HG02798 (cell line): ENCODE results near the gene HOXB2.

Experiments used
- ATAC-seq: cut with Tn5 transposase; IDR thresholded peaks from one replicate; pipeline ENCODE4 v1.9.1; 2021; ENCODE audit warnings: mild to moderate bottlenecking; ENCODE audit not compliant: unreplicated experiment, poor library complexity

The HOXB2 gene

DNA sequence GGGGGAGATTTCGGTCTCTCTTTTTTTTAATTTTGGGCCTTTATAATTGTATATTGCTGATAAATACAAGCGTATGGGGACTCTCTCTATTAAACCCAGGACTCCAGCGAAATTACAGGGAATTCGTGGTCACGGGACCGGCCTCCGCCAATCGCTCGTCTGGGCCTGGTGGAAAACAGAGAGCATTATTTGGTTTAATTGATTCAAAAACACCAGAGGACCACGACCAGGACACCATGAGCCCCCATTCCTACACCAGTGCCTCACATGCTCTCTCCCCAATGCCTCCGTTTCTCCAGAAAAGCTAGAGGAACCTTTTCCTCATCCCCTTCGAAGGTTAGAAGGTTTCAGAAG, at the start of gene HOXB2:
TSS of gene HOXB2 (minus strand) at position 88 of the 354 bp plus-strand sequence. CDS start 198 bp downstream, outside the sequence.
- no peak for ATAC-seq

DNA sequence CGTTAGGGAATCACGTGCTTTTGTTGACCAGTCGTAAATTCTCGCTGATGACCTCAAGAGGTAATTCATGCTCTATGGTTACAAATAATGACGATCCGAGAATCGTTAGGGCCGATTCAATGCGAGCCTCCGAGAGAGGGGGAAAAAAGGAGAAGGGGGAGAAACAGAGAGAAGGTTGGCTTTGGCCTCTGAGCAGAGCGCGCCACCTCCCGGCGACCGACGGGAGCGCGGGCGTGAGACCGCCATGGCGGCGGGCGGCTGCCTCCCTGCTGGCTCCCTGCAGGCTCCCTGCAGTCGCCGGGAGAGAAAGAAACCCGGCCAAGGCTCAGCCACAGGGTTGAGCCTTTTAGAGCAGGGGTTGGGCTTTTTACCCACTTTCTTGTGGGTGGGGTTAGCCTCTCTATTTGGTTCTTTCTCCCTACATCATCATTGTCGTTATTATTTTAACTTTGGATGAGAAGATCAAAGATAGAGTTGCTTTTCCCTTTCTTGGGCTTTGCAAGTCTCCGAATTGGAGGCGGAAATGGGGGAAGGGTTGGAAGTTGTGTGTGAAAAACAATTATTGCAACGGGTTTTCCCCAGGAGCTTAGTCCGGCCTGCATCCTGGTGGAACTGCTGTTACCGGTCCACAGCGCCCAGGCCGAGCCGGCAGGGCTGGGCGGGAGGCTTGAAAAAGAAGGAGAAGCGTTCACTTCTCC, 49.1 kb upstream of the HOXB2 start:
- peak; percentile 54 for ATAC-seq

DNA sequence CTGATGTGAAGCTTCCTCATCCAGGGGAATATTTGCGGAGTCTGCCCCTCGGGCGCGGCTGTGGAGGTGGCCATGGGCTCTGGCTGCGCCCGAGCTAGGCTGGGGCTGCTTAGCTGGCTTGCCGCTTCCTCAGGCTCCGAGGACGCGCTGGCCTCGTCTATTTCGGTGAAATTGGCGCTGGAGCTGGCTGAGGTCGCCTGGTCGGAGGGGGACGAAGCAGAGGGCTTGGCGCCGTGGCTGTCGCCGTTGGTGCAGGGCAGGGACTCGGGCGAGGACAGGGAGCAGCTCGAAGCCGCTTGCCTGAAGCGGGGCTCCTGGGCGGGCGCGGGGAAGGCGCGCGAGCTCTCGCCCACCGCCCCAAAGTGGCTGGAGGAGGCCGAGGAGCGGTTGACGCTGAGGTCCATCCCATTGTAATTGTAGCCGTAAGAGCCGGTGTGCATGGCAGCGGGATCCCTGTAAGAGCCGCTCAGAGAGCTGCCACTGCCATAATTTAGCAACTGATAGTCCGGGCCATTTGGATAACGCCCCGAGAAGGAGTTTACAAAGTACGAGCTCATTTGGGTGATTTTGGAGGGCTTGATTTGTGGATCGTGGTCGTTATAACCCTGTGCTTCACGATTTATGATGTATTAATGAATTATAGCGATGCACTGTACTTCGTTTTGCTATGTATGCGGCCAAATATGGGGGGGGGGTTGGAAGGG, 48.4 kb upstream of the HOXB2 start, which contains the start of gene HOXB5:
TSS of gene HOXB5 (minus strand) at position 654 of the 704 bp plus-strand sequence. CDS start at position 557, 97 bp downstream.
- no peak for ATAC-seq

DNA sequence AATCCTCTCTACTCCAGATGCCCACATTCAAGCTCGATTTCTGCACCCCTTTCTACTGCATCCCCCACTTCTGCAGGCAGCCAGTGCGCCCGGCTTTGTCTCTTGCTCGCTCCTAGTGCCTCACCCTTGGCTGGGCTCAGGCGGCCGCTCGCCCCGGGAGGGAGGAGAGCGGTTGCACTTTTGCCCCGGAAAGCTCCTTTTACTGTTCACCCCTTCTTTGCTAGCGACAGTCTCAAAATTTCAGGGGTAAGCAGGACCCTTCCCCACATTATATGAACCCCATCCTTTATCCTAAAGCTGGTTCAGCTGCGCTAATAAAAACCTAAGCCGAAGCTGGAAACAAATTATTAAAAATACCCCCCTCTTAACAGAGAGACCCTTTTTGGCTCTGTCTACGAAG, 47.7 kb upstream of the HOXB2 start:
- no peak for ATAC-seq

DNA sequence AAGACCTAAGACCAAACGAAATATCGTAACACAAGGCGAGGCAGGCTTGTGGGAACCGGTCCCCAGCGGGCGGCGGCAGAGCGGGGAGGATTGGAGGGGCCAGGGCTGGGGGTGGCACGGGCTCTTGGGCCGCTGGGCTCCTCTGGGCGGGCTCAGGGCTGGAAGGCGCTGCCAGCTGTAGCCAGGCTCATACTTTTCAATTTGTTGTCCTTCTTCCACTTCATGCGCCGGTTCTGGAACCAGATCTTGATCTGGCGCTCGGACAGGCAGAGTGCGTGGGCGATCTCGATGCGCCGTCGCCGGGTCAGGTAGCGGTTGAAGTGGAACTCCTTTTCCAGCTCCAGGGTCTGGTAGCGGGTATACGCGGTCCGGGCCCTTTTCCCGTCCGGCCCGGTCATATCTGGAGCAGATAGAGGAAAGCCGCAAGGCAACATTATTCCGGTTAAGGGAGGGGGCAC, 47.2 kb upstream of the HOXB2 start:
- ATAC-seq: no peak

DNA sequence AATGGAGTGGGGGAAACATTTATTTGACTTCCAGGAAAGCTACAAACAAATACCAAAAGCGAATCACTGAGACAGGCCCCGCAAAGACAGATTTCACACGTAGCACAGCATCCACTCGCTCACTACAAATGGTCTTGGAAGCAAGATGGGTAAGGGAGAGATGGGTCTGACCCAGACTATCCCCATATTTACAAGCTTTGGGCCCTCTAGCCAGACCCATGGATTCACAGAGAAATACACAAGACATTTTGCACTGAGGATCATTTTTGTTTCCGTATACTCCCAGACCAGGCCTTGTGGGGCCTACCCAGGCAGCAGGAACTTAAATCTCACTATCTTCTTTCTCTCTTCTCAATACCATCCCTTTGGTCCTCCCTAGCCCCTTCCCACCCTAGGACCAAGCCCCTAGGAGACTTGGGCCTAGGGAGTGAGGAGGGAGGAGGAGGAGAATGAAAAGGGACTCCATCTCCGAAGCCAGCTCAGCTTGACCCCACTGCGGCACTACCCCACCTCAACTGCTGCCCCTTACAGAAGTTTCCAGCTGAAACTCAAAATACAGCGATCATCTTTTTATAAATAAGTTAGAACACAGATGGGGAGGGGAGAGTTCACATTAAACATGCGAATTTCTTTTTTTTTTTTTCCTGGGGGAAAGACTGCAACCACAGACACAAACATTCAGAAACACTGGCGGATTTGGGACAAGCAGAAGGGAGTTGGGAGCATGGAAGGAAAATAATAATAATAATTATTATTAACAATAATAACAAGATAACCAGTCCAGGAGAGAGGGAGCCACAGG, 46.5 kb upstream of the HOXB2 start:
- ATAC-seq: no peak

DNA sequence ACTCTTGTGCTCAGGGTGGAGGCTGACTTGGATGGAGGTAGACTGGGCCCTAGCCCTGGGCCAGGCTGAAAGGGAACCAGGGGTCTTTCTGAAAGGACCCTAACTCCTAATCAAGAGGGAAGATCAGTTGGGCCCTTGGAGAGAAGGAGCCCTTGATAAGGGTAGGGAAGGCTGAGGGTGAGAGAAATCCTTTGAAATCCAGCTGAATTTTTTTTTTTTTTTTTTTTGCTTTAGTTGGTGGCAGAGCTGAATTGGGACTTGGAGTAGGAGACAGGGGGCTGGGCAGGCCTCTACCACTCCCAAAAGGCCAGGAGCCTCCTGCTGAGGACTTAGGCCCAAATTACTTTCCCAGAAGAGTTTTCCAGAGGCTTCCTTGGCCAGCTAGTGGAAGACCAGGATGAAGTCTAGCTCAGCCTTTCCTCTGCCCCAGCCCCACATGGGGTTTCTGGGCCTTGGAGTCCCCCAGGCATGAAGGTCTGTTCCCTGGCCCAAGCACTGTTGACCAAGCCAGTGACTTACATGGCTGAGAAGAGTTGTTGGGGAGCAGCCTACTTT, 45.8 kb upstream of the HOXB2 start:
- ATAC-seq: no peak

DNA sequence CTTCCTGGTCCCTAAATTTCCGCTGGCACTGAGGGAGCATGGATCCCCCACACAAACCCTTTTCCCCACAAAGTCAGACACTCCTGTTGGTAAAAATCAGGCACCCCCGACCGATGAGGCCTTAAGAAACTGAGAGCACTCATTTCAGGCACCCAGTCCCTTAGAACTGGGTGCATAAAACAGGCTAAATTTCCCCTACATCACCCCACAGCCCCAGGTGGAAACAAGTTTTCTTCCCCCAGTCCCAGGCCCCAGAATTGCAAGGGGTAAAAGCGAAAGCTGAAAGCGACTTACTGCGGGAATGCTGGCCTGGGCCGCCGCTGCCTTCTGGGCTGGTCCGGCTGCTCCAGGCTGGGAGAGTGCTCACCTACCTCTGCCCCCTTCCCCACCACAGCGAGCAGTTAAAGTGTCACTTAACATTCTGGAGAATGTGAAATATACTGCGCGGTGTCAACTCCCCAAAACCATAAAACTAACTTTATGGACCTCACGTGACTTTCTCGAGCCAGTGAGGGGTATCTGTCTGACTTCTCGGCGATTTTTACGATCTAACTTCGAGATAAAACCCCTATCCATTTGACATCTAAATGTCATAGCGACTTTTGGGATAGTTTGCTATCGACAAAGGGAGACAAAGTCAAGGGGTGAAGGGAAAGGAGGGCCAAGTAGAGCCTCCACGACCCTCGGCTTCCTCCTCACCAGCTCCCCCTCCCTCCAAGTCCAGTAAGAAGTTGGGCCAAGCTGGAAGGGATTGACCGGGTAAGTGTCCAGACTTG, 45.1 kb upstream of the HOXB2 start, which contains the start of gene HOXB3:
TSS of gene HOXB3 (minus strand) at position 411 of the 776 bp plus-strand sequence. CDS start 37,767 bp downstream, outside the sequence.
- no peak for ATAC-seq

DNA sequence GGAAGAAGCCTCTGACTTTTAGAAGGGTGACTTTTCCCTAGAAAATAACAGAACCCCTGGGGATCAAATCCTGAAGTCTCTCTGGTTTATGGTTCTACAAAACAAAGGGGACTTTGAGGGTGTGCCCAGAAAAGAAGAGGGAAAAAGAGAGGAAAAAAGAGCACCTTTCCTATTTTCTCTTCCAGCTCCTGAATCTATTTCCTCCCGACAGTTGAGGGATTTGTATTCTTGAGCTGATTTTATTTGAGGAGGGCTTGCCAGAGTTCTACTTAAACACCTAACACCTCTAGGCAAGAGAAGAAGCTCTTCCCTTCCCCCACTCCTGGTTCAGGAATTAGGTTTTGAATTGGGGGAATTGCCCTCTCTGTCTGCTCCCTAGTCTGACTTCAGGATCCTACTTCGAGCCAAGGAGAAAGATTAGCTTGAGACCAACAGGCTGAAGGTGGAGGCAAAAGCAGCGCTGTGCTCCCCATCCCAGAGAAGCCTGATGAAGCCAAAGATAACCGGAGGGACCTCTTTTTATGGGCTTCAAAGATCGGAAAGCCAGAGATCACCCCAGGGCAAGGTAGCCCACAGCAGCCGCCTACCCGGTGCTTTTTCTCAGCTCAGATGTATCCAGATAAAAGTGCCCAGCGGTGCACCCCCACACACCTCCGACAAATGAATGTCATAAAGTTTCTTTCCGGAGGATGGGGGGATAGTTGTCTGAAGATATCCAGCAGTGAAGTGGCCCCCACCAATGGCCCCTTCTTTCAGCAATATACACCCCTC, 44.3 kb upstream of the HOXB2 start:
- no peak for ATAC-seq

DNA sequence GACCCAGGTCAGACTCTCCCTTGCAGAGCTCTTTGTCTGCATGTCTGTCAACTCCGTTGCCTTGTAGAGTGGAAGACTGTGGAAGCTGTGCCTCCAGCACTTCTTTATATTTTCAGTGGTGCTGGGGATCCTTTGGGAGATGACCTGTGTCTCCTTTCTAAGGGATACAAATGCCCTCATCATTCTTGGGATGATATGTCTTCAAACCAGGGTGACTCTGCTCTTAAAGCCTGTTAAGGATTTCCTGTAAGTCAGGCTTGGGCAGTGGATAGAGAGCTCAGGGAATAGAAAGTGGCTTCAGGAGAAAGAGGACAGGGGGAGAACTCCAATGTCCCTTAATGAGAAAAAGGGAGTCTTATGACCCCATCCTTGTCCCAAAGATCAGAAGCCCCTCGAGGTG, 43.6 kb upstream of the HOXB2 start:
- ATAC-seq: no peak

DNA sequence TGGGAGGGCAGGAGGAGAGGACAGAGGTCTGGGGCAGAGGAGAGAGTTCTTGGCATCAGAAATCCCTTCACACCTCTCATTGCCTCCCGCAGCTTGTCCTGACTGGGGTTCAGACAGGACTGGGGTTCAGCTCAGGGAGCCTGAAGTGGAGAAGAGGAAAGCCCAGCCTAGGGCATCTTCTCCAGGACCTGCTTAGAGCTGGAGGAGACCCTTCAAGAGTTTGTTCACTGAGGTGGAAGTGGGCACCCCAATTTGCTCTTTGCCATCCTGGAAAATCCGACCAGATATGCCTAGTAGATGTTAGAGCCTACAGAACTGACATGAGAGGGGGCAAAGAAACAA, 43.1 kb upstream of the HOXB2 start:
- ATAC-seq: no peak

DNA sequence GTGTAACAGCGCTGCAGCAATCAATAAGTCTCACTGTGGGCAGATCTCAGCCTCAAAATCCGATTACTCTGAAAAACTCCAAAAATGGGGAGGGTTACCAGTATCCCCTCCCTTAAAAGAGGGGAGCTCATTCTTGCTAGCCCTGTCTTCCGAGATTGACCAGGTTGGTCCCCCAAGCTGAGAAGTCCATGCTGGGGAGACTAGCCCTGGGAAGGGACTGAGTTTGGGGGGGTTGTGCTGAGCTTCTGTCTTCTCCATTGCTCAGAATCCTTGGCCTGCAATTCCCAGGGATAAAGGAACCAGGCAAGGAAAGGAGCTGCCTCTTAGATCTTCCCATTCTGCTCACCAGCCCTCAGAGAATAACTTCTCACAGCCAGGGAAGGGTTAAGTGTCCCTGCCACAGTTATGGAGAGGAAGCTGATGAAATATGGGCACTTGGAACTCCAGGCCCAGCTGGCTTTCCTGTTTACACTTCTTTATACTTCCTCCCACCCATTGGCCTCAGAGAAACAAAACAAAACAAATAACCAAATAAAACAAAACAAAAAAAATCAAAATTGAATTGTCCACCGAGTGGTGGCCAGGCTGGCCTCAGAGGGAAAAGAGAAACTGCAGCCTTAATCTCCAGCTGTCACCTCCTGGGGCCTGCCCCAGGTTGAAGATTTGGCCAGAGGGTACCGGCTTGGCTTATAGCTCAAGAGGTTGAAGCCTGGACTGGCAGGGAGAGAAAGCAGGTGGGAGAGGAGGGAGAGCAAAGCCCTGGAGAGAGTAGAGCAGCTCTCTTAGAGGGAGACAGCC, 42.6 kb upstream of the HOXB2 start:
- no peak for ATAC-seq

DNA sequence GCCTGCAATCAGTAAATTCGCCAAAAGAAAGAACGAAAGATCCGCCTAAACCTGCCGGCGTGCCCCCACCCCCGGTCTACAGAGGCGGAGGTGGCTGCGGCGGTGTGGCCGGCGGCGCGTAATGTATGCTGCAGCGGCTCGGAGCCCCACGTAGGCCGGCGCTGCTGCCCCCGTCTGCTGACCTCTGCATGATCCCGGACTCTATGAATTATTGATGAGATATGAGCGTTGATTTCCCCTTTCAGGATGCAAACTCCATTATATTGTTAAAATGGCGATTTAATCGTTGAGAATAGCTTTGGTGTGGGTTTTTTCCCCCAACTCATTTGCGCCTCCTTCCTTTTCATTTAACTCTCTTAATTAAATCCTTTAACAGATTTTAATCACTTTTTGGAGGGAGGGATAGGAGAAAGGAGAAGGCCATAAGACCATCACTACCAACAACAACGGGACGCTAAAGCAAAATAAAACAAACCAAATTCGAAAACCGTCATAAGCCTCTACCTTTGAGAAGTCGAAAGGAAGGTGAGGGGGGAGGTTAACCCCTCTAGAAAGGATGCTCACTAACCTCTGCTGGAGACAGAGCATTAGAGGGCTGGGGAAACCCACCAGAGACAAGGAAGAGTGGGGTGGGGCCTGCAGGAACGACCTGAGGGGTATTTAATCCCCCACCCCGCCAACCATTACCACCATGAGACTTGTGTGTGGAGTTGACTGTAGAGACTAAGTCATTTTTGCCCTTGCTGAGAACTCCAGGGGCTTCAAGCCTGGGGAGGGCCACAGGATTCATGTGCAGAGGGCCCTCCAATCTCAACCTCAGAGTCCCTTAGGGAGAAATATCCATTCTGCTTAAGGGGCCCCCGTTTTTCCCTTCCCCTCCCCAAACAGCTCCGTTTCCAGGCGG, 41.7 kb upstream of the HOXB2 start:
- ATAC-seq: no peak

DNA sequence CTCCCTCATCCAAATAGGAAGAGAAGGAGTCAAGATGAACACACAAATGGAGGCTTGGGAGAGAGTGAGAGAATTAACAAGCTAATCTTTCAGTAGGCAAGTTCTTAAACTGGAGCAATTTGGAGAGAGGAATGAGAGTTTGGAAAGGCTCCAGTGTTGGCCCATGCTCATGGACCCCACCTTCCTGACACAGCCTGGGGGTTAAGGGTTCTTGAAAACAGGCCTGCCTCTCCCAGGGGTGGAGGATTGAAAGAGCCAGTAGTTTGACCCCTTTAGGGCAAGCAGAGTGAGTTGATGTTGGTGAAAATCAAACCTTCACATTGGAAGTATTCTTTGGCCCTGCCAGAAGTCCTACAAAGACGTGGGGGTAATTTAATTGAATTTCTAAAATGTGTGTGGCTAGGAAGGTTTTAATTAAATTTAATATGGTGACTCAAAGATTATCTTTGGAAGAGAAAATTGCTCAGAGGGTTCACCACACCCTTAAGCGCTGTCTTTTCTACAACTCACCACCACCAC, 39.4 kb upstream of the HOXB2 start:
- no peak for ATAC-seq

DNA sequence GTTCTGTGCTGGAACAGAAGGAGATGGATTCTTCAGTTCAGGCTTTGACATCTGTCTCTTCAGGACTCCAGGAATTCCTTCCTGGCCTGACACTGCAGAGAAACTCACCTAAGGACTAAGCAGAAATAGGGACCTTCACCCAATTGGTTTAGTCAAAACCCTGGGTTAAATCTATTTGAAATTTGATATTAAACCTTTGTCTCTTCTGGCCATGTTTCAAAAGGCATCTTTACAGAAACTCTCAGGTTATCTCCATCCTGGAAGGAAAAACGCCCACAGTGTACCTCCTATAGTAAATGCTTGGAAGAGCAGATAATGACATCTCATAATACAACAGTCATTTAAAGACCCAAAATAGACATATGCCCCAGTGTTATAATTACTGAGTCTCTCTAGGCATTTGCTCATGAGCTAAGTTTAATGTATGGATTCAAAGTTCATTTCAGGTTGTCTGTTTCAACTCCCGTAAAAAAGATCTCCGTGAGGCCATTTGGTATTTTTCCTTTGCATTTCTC, 38.9 kb upstream of the HOXB2 start:
- no peak for ATAC-seq

DNA sequence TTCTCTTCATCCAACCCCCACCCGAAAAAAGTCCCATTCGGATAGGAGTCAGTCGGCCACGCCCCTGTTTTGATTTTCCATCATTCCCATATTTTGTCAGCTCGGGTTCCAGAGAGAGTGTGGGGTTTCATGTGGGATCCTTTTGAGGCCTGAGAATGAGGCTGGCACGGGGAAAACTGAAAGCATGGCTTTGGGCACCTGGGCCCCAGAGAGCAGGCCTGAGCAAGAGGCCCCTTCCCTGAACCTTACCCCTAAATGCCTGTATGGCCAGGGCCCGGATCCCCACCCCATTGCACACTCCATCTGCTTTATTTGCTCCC, 37.8 kb upstream of the HOXB2 start:
- no peak for ATAC-seq
